ENCODE measurements around the gene WARS2.

- no peak for TF ChIP-seq POLR2A (IDR thresholded peaks at IDR 0.05)
- TF ChIP-seq, protein P1, sequence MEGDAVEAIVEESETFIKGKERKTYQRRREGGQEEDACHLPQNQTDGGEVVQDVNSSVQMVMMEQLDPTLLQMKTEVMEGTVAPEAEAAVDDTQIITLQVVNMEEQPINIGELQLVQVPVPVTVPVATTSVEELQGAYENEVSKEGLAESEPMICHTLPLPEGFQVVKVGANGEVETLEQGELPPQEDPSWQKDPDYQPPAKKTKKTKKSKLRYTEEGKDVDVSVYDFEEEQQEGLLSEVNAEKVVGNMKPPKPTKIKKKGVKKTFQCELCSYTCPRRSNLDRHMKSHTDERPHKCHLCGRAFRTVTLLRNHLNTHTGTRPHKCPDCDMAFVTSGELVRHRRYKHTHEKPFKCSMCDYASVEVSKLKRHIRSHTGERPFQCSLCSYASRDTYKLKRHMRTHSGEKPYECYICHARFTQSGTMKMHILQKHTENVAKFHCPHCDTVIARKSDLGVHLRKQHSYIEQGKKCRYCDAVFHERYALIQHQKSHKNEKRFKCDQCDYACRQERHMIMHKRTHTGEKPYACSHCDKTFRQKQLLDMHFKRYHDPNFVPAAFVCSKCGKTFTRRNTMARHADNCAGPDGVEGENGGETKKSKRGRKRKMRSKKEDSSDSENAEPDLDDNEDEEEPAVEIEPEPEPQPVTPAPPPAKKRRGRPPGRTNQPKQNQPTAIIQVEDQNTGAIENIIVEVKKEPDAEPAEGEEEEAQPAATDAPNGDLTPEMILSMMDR (IDR thresholded peaks at IDR 0.05): no peak
- no peak for TF ChIP-seq EP300 (IDR thresholded peaks at IDR 0.05; ENCODE audit: low read depth)
These were observed 138.3 kb downstream of the WARS2 start for GRCh38 chr1:119002028-119002686.
